ENCODE measurements around the gene DOP1B. TPM values are rescaled to one million over a fixed set of nuclear protein-coding genes. Genes with fewer than 3 reads are reported as not detected.

DOP1B gene
- total RNA-seq, 1 experiment from 2014 or later = 7.1 TPM

DNA sequence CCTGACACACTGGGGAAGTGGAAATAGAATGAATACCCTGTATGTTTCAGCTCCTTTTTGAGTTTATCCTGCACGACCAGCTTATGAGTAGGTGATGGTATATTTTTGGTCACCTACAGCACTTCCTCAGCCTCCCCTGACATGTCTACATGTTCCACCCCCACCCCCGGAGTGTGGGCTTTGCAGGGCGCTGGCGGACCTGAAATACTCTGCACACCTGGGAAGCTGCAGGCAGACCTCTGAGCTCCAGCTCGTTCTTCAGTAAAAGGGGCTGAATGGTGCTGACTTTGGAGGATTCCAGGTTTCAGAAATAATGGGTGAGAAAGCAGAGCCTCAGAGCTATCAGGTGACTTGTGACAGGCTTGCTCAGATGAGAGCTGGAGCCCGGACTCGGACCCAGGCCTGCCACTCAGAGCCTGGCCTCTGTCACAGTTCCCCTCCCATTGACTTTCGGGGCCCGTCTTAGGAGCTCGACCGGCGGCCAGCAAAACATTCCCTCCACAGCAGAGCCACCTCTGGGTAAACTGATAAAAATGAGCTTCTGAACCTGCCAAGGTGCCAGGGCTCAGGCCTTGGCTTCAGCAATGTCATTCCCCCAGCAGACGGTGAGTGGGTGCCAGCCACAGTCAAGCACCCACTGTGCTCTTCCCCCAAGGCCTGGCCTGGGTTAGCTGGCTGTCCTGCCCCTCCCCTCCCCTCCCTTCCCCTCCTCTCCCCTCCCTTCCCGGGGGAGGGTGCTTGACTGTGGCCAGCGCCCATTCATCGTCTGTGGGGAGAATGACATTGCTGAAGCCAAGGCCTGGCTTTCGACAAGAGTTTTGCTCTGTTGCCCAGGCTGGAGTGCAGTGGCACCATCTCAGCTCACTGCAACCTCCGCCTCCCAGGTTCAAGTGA, 30.1 kb downstream of the DOP1B start:
- no peak overlapping the region for H3K4me3 Mint-ChIP-seq (ENCODE audit: low read depth, unreplicated experiment)
- H3K27ac Mint-ChIP-seq (ENCODE audit: unreplicated experiment) = no peak overlapping the region
- no peaks in the 10 kb centered on the region for H3K36me3 Mint-ChIP-seq (ENCODE audit: insufficient read depth, unreplicated experiment)
- no peaks in the 10 kb centered on the region for H3K9me3 Mint-ChIP-seq (ENCODE audit: low read depth, unreplicated experiment)
- no TSS peak for BruUV-seq (replicated peaks)
- no peaks in the 10 kb centered on the region for H3K27me3 Mint-ChIP-seq (ENCODE audit: unreplicated experiment)
- TF ChIP-seq, protein P1, sequence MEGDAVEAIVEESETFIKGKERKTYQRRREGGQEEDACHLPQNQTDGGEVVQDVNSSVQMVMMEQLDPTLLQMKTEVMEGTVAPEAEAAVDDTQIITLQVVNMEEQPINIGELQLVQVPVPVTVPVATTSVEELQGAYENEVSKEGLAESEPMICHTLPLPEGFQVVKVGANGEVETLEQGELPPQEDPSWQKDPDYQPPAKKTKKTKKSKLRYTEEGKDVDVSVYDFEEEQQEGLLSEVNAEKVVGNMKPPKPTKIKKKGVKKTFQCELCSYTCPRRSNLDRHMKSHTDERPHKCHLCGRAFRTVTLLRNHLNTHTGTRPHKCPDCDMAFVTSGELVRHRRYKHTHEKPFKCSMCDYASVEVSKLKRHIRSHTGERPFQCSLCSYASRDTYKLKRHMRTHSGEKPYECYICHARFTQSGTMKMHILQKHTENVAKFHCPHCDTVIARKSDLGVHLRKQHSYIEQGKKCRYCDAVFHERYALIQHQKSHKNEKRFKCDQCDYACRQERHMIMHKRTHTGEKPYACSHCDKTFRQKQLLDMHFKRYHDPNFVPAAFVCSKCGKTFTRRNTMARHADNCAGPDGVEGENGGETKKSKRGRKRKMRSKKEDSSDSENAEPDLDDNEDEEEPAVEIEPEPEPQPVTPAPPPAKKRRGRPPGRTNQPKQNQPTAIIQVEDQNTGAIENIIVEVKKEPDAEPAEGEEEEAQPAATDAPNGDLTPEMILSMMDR (IDR thresholded peaks at IDR 0.05; ENCODE audit: unreplicated experiment) = no peak
- peaks cover 8% of the 10 kb centered on the region for H3K4me1 Mint-ChIP-seq (ENCODE audit: low read depth, unreplicated experiment)
- CTCF ChIA-PET = interaction anchor here (0.6 kb wide), 2 partner anchors 9 to 35 kb away, joined by 5 to 7 read pairs; no protein-coding TSS in a partner anchor
- intact Hi-C loops (cut with micrococcal nuclease; ENCODE audit: unreplicated experiment) = no loop called here
- no peak for DNase-seq

DNA sequence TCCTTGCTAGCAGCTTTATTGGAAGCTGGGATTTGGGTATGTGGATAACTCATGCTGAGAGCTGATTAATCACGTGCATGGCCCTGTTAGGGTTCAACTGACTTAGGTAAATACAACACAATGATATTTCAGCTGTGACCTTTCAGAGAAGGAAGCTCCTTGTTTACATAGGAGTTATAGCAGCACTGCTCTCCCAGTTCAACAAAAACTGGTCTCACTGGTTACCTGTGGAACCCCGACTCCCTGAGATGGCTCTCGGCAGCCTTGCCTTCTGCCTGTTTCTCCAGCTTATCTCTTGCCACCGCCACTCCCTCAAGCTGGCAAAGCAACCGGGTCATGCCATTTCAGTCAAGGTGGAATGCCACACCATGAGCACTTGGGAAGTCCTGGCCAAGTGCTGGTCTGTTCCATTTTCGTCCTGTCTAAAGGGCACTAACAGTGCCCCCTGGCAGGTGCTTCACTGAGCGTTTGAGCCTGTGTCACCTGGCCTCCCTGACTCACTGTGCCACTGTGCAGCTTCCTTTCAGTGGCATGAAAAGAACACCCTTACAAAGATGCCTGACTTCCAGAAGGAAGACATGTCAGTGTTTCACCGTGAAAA, 31.6 kb downstream of the DOP1B start:
- intact Hi-C loops (cut with micrococcal nuclease; ENCODE audit: unreplicated experiment) = no loop called here
- Mint-ChIP-seq H3K36me3 (ENCODE audit: insufficient read depth, unreplicated experiment) (no peaks in the 10 kb centered on the region), H3K27me3 (ENCODE audit: unreplicated experiment) (no peaks in the 10 kb centered on the region), H3K27ac (ENCODE audit: unreplicated experiment) (peak overlapping the region; percentile 45), H3K4me1 (ENCODE audit: low read depth, unreplicated experiment) (peaks cover 8% of the 10 kb centered on the region), H3K9me3 (ENCODE audit: low read depth, unreplicated experiment) (no peaks in the 10 kb centered on the region), H3K4me3 (ENCODE audit: low read depth, unreplicated experiment) (peak overlapping the region; percentile 60)
- DNase-seq = peak; percentile 53
- BruUV-seq (replicated peaks) = no TSS peak
- CTCF ChIA-PET = interaction anchor here (0.6 to 1.1 kb wide), 6 partner anchors 14 to 36 kb away, joined by 3 to 5 read pairs (median 3); no protein-coding TSS in a partner anchor
- TF ChIP-seq, protein P1 (IDR thresholded peaks at IDR 0.05; ENCODE audit: unreplicated experiment) = no peak

DNA sequence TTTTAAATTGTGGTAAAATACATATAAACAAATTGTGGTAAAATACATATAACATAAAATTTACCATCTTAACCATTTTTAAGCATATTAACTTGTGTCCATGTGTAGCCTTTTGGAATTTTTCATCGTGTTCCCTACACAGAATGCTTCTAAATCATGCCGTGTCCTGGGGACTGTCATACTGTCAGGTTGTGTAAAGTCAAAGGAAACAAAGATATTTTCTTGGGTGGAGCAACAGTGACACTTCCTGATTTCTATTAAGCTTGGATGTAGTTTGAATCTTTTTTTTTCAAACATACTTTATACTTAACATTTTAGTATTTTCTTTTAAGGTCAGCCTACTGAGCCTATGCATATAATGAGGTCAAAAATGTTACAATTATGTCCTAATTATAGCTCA, 32.3 kb downstream of the DOP1B start:
- H3K4me3 Mint-ChIP-seq (ENCODE audit: low read depth, unreplicated experiment) = no peak overlapping the region
- no peak for DNase-seq
- CTCF ChIA-PET = interaction anchor here (0.6 kb wide), 1 partner anchor 63 kb away, joined by 7 read pairs; no protein-coding TSS in a partner anchor
- H3K27ac Mint-ChIP-seq (ENCODE audit: unreplicated experiment) = no peak overlapping the region
- no peaks in the 10 kb centered on the region for H3K9me3 Mint-ChIP-seq (ENCODE audit: low read depth, unreplicated experiment)
- BruUV-seq (replicated peaks) = no TSS peak
- intact Hi-C loops (cut with micrococcal nuclease; ENCODE audit: unreplicated experiment) = no loop called here
- no peaks in the 10 kb centered on the region for H3K36me3 Mint-ChIP-seq (ENCODE audit: insufficient read depth, unreplicated experiment)
- TF ChIP-seq, protein P1 (IDR thresholded peaks at IDR 0.05; ENCODE audit: unreplicated experiment) = no peak
- peaks cover 8% of the 10 kb centered on the region for H3K4me1 Mint-ChIP-seq (ENCODE audit: low read depth, unreplicated experiment)
- no peaks in the 10 kb centered on the region for H3K27me3 Mint-ChIP-seq (ENCODE audit: unreplicated experiment)

DNA sequence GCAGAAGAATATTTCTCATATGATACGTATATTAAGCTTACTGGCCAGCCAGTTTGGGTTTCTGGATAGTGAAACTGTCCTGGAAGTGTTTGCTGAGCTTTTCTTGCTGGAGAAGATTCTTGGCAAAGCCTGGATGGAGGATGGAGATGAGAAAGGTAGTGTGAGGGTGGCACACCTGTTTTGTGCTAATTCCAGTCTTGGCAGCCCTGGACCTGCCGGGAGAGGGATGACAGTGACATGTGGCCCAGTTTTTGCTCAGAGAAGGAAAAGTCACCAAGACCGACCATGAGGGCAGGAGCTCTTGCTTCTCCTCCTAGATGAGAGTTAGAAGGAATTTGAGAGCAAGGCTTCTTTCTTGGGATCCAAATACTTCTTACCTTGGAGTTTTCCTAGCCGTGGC, 34.1 kb downstream of the DOP1B start:
- intact Hi-C loops (cut with micrococcal nuclease; ENCODE audit: unreplicated experiment) = no loop called here
- H3K27ac Mint-ChIP-seq (ENCODE audit: unreplicated experiment) = no peak overlapping the region
- CTCF ChIA-PET = no interaction called here
- DNase-seq = no peak
- BruUV-seq (replicated peaks) = no TSS peak
- H3K4me1 Mint-ChIP-seq (ENCODE audit: low read depth, unreplicated experiment) = peaks cover 8% of the 10 kb centered on the region
- TF ChIP-seq, protein P1 (IDR thresholded peaks at IDR 0.05; ENCODE audit: unreplicated experiment) = no peak
- H3K36me3 Mint-ChIP-seq (ENCODE audit: insufficient read depth, unreplicated experiment) = no peaks in the 10 kb centered on the region
- H3K27me3 Mint-ChIP-seq (ENCODE audit: unreplicated experiment) = no peaks in the 10 kb centered on the region
- H3K4me3 Mint-ChIP-seq (ENCODE audit: low read depth, unreplicated experiment) = no peak overlapping the region
- no peaks in the 10 kb centered on the region for H3K9me3 Mint-ChIP-seq (ENCODE audit: low read depth, unreplicated experiment)
